ENCODE measurements around the gene NRG3.

DNA sequence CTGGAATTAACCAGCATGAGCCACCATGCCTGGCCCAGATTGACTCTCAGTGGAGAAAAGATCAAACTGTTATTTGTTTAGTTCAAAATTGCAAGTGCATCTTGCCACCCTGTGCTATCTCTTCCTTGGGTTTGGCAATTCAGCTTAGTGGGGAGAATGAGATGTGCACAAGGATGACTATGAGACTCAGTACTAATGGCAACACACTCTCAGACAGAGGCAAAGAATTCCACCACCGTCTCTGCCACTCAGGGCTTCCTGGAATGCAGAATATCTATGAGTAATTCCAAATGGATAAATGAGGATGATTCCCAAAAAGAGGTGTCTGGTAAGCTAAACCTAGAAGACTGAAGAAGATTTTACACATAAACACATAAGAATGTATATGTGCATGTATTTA is 525.8 kb downstream of the NRG3 start:
- TF ChIP-seq CTCF (IDR thresholded peaks at IDR 0.05) (no peak), POLR2AphosphoS5 (IDR thresholded peaks at IDR 0.05) (no peak), EP300 (IDR thresholded peaks at IDR 0.05) (no peak)

Measured in esophagus muscularis mucosa (tissue), 4 donors.